ENCODE data around the gene SIGLEC5. TPM values are rescaled to one million over a fixed set of nuclear protein-coding genes. Genes with fewer than 3 reads are reported as not detected.

The SIGLEC5 gene
- not detected in 5 replicates for total RNA-seq (2022; extraction: Qiagen RNA extraction; ENCODE audit: low read depth)

GRCh38 chr19:51630315-51630714, at the start of gene SIGLEC5:
TSS of gene SIGLEC5 (minus strand) at chr19:51630401. CDS start at chr19:51630335, 66 bp downstream.

GRCh38 chr19:51646730-51647129, 16.5 kb upstream of the SIGLEC5 start, which contains the start of gene SIGLEC14:
TSS of gene SIGLEC14 (minus strand) at chr19:51646825. CDS start at chr19:51646759, 66 bp downstream.

GRCh38 chr19:51570962-51571575, 59.1 kb downstream of the SIGLEC5 start, which contains the start of gene ZNF175:
TSS of gene ZNF175 (plus strand) at chr19:51571283. CDS start at chr19:51573330, 2,047 bp downstream.

Other genes starting within 250 kb of the SIGLEC5 start
- not detected in 5 replicates for gene LIM2, start 242.4 kb downstream of the SIGLEC5 start, total RNA-seq (2022; extraction: Qiagen RNA extraction; ENCODE audit: low read depth)
- not detected in 5 replicates for gene C19orf84, start 239.8 kb downstream of the SIGLEC5 start, total RNA-seq (2022; extraction: Qiagen RNA extraction; ENCODE audit: low read depth)
- gene SIGLEC10, start 212.8 kb downstream of the SIGLEC5 start, total RNA-seq (2022; extraction: Qiagen RNA extraction; ENCODE audit: low read depth): not detected in 5 replicates
- gene SIGLEC8, start 171.9 kb downstream of the SIGLEC5 start, total RNA-seq (2022; extraction: Qiagen RNA extraction; ENCODE audit: low read depth): not detected in 5 replicates
- not detected in 5 replicates for gene CEACAM18, start 151.9 kb downstream of the SIGLEC5 start, total RNA-seq (2022; extraction: Qiagen RNA extraction; ENCODE audit: low read depth)
- not detected in 5 replicates for gene SIGLEC12, start 128.6 kb downstream of the SIGLEC5 start, total RNA-seq (2022; extraction: Qiagen RNA extraction; ENCODE audit: low read depth)
- gene SIGLEC6, start 98.7 kb downstream of the SIGLEC5 start, total RNA-seq (2022; extraction: Qiagen RNA extraction; ENCODE audit: low read depth): not detected in 5 replicates
- 4.2 to 5.6 TPM (median 4.3 TPM) in 5 replicates for gene ZNF175, start 59.1 kb downstream of the SIGLEC5 start, total RNA-seq (2022; extraction: Qiagen RNA extraction; ENCODE audit: low read depth)
- 0.03 to 0.20 TPM in 2 of 5 replicates, not detected in the others for gene SIGLEC14, start 16.4 kb upstream of the SIGLEC5 start, total RNA-seq (2022; extraction: Qiagen RNA extraction; ENCODE audit: low read depth)
- 7.8 to 17.5 TPM (median 11.3 TPM) in 5 replicates for gene SPACA6, start 62.9 kb upstream of the SIGLEC5 start, total RNA-seq (2022; extraction: Qiagen RNA extraction; ENCODE audit: low read depth)
- not detected in 5 replicates for gene HAS1, start 93.6 kb upstream of the SIGLEC5 start, total RNA-seq (2022; extraction: Qiagen RNA extraction; ENCODE audit: low read depth)
- gene FPR1, start 121.5 kb upstream of the SIGLEC5 start, total RNA-seq (2022; extraction: Qiagen RNA extraction; ENCODE audit: low read depth): 0.10 TPM in 1 of 5 replicates, not detected in the others
- gene FPR2, start 130.8 kb upstream of the SIGLEC5 start, total RNA-seq (2022; extraction: Qiagen RNA extraction; ENCODE audit: low read depth): not detected in 5 replicates
- not detected in 5 replicates for gene FPR3, start 164.8 kb upstream of the SIGLEC5 start, total RNA-seq (2022; extraction: Qiagen RNA extraction; ENCODE audit: low read depth)

All from A549 treated with CpdA at 1 μM for 4 hours (cell line).